Choroid plexus epithelial cell (primary cell): ENCODE results near the gene FAM170B.

Experiments
- DNase-seq: peaks from one replicate; pipeline ENCODE4 v3.0.0-alpha.2; 2010; ENCODE audit warnings: low read depth
- H3K4me3 ChIP-seq: 2 replicates; pipeline ENCODE4 v1.5.1; 2011; ENCODE audit warnings: low read depth, mild to moderate bottlenecking, control low read depth, low read length, moderate library complexity
- TF ChIP-seq, protein P1 (sequence below): conservative IDR thresholded peaks from 2 replicates; pipeline ENCODE4 v1.5.1; 2011; ENCODE audit warnings: low read depth, mild to moderate bottlenecking, control low read depth, inconsistent platforms, low read length, moderate library complexity

FAM170B gene

DNA sequence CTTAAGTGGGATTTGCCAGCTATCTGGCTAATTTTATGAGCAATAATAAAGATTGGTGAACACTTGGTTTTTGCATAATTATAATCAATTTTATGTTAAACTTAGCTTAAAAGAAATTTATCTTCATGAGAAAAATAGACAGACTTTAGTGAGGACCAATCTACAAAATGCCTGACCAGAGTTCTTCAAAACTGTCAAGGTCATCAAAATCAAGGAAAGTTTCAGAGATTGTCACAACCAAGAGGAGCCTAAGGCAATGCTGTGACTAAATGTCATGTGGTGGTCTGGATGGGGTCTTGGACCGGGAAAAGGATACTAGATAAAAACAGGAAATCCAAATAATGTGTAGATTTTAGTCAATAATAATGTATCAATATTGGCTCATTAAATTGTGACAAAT is 17.7 kb upstream of the FAM170B start:
- no peak for DNase-seq
- TF ChIP-seq, protein P1, sequence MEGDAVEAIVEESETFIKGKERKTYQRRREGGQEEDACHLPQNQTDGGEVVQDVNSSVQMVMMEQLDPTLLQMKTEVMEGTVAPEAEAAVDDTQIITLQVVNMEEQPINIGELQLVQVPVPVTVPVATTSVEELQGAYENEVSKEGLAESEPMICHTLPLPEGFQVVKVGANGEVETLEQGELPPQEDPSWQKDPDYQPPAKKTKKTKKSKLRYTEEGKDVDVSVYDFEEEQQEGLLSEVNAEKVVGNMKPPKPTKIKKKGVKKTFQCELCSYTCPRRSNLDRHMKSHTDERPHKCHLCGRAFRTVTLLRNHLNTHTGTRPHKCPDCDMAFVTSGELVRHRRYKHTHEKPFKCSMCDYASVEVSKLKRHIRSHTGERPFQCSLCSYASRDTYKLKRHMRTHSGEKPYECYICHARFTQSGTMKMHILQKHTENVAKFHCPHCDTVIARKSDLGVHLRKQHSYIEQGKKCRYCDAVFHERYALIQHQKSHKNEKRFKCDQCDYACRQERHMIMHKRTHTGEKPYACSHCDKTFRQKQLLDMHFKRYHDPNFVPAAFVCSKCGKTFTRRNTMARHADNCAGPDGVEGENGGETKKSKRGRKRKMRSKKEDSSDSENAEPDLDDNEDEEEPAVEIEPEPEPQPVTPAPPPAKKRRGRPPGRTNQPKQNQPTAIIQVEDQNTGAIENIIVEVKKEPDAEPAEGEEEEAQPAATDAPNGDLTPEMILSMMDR, result no peak
- no peak overlapping the region for H3K4me3 ChIP-seq

DNA sequence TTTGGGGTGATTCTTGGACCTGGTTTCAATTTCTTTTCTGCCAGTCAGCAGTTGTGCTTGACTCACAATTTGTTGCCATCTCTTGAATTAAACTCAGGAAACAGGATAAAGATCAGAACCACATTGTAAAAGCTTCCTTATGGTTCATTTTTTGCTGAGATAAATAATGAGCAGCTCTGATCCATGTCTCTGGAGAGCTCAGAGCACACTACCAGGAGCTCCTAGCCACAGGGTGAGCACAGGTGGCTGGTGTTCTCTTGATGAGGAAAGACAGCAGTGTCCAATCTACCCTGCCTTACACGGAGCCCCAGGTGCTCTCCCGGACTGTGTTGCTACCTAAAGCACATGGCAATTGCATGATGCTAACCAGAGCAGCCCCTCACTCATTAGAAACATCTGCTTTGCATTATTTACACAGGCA is 17.2 kb upstream of the FAM170B start:
- H3K4me3 ChIP-seq, result no peak overlapping the region
- TF ChIP-seq, protein P1, result no peak
- DNase-seq, result no peak

DNA sequence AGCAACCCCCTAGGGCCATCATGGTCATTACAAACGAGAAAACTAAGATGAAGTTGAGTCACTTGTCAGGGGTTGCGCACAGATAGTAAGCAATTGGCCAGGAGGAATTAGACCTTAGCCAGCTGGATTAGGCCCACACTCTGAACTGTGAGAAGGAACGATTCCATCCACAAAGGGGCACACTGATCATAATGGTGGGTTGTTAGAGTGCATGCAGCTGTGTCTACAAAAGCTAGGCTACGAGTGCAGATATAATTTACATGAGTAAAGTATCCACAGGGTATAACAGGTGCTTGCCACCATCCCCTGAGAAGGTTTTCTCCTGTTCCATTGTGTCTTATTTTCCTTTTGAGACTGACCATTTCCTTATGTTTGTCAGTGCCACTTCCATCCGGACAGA is 16.6 kb upstream of the FAM170B start:
- TF ChIP-seq, protein P1, result no peak
- no peak overlapping the region for H3K4me3 ChIP-seq
- DNase-seq, result no peak

DNA sequence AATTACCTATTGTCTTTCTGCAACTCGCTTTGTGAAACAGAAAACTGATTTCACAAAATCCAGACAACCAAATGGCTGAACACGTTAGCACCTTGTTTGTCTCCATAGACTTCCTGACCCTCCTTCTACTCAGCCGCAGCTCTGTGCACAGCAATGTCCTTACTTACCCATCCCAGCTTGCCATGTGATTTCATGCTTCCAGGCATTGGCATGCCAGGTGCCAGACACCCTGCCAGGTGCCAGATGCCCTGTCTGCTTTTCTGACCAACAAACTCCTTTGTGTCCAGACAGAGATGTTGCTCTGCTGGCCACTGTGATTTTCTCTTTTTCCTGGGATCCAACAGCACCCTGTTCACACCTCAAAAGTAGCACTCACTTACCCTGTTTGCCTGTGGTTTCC is 16.1 kb upstream of the FAM170B start:
- H3K4me3 ChIP-seq, result no peak overlapping the region
- TF ChIP-seq, protein P1, result no peak
- DNase-seq, result no peak

DNA sequence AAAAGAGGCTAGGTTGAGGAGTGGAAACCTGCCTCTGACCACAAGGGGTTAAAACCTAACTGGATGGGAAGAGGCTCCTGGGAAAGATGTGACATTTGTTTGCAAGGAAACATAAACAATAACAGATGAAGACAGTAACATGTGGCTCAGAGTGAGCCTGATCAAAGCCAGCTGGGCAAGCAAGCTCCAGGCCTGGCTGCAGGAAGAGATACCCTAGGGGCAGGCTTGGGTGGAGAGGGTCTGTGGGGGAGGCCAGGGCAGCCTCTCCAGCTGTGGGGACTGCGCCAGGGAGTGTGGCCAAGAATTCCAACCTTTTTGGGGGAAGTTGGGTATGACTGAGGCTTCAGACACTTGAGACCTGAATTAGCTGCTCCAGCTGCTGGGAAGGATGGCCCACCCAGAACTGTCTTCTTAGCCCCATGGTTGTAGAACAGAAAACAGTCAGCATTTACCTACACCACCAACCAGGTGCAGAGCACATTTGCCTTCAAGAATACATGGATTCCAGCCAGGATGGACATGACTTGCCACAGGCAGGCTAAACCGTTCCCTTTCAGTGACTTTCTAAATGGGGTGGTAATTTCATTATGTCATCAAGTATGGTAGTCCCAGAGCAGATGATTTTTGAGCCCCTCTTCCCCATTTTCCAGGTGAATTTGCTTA is 10.4 kb upstream of the FAM170B start:
- DNase-seq, result no peak

DNA sequence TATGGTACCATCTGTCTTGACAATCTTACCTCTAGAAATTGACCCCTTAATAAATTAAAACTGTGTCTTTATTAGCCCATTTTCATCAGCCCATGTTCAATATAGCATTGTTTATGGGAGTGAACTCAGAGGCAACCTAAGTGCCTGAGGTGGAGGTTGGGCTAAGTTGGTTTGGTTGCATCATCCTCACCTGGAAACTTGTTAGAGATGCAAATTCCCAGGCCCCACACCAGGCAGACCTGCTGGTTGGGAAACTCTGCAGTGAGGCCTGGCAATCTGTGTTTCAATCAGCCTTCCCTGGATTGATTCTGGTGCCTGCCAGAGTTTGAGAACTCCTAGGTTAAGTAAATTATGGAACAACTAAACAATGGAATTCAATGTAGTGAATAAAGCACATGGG is 9.4 kb upstream of the FAM170B start:
- no peak for DNase-seq
- no peak overlapping the region for H3K4me3 ChIP-seq
- TF ChIP-seq, protein P1, result no peak

More for the DNA sequence above, 10.4 kb upstream of the FAM170B start:
- TF ChIP-seq, protein P1, result no peak
- H3K4me3 ChIP-seq, result no peak overlapping the region
